Endothelial cell of umbilical vein (primary cell): ENCODE measurements around the gene ADD2.

Experiments
- CTCF ChIP-seq, 2 donors: IDR thresholded peaks; 1 replicate in 1 of 2; 2 replicates in 1 of 2; pipeline ENCODE4 v1.5.1; 2011; ENCODE audit warnings: low read length in 2 of 2, mild to moderate bottlenecking in 2 of 2, moderate library complexity in 2 of 2, control low read depth in 1 of 2, inconsistent platforms in 1 of 2, low read depth in 1 of 2; ENCODE audit not compliant: insufficient read depth in 1 of 2; ENCODE audit errors: extremely low read depth in 1 of 2
- EZH2 ChIP-seq: IDR thresholded peaks from 2 replicates; pipeline ENCODE4 v1.6.1; 2012; ENCODE audit warnings: borderline replicate concordance, low read depth, mild to moderate bottlenecking, moderate library complexity, low read length, inconsistent platforms; ENCODE audit not compliant: severe bottlenecking
- JUN ChIP-seq: IDR thresholded peaks from 2 replicates; pipeline ENCODE4 v1.6.1; 2011; ENCODE audit warnings: borderline replicate concordance, low read depth; ENCODE audit not compliant: insufficient read length, insufficient read depth
- MYC ChIP-seq: IDR thresholded peaks from one replicate; pipeline ENCODE4 v1.6.1; 2011; ENCODE audit warnings: mild to moderate bottlenecking, low read depth, low read length
- POLR2A ChIP-seq: IDR thresholded peaks from 2 replicates; pipeline ENCODE4 v1.6.1; 2012; ENCODE audit warnings: low read depth, mild to moderate bottlenecking, control low read depth, low read length
- POLR2AphosphoS5 ChIP-seq: IDR thresholded peaks from 2 replicates; pipeline ENCODE4 v1.6.1; 2012; ENCODE audit warnings: low read depth, mild to moderate bottlenecking, control low read depth, low read length, moderate library complexity; ENCODE audit not compliant: insufficient read depth
- TF ChIP-seq, protein P1 (sequence below): IDR thresholded peaks from 2 replicates; pipeline ENCODE4 v1.6.1; 2011; ENCODE audit not compliant: insufficient read depth, insufficient read length

- TF ChIP-seq POLR2AphosphoS5 (no peak), POLR2A (no peak), EZH2 (no peak), CTCF (IDR thresholded peaks at IDR 0.05; ENCODE audit: extremely low read depth in 1 of 2, insufficient read depth in 1 of 2, low read depth in 1 of 2, low read length in 2 of 2) (no peak), MYC (no peak), JUN (no peak)
- TF ChIP-seq, protein P1, sequence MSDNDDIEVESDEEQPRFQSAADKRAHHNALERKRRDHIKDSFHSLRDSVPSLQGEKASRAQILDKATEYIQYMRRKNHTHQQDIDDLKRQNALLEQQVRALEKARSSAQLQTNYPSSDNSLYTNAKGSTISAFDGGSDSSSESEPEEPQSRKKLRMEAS = no peak
Observed at GRCh38 chr2:70745276-70745825, 22.6 kb downstream of the ADD2 start.
